ENCODE results near the gene TTBK2.

The TTBK2 gene

DNA sequence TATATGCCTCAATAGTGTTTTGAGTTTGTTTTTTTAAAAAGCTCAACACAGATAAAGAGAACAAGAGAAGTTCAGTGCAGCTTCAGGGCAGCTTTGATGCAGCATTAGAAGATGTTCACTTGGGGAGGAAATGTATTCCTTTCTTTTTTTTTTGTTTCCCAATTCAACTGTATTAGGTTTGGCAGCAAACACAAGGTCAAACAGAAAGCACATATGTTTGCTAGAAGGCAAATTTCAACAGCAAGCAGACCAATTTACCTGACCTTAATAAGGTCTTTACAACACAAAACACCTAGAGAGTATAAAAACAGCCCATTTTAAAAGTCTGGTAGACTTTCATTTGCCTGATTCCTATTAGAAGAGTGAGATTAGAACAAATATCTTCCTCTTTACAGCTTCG is 176.4 kb downstream of the TTBK2 start:
- no peak for DNase-seq (ENCODE audit: low read depth in 1 of 2, low spot score in 1 of 2)
- TF ChIP-seq POLR2AphosphoS5 (IDR thresholded peaks at IDR 0.05; ENCODE audit: low read depth) (no peak), REST (IDR thresholded peaks at IDR 0.05; ENCODE audit: insufficient replicate concordance, low read depth) (no peak), GABPA (IDR thresholded peaks at IDR 0.05; ENCODE audit: low read depth) (no peak), SPI1 (IDR thresholded peaks at IDR 0.05; ENCODE audit: borderline replicate concordance, low read depth) (no peak)
- TF ChIP-seq, protein P1, sequence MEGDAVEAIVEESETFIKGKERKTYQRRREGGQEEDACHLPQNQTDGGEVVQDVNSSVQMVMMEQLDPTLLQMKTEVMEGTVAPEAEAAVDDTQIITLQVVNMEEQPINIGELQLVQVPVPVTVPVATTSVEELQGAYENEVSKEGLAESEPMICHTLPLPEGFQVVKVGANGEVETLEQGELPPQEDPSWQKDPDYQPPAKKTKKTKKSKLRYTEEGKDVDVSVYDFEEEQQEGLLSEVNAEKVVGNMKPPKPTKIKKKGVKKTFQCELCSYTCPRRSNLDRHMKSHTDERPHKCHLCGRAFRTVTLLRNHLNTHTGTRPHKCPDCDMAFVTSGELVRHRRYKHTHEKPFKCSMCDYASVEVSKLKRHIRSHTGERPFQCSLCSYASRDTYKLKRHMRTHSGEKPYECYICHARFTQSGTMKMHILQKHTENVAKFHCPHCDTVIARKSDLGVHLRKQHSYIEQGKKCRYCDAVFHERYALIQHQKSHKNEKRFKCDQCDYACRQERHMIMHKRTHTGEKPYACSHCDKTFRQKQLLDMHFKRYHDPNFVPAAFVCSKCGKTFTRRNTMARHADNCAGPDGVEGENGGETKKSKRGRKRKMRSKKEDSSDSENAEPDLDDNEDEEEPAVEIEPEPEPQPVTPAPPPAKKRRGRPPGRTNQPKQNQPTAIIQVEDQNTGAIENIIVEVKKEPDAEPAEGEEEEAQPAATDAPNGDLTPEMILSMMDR (IDR thresholded peaks at IDR 0.05; ENCODE audit: insufficient read depth, low read length) = no peak
- Histone ChIP-seq H3K27me3 (ENCODE audit: insufficient read depth, poor library complexity, severe bottlenecking) (no peaks in the 10 kb centered on the region), H3K4me3 (replicated peaks; ENCODE audit: insufficient read depth, low read length) (no peak overlapping the region), H3K27ac (replicated peaks) (no peak overlapping the region)

- TF ChIP-seq GABPA (IDR thresholded peaks at IDR 0.05; ENCODE audit: low read depth) (no peak), REST (IDR thresholded peaks at IDR 0.05; ENCODE audit: insufficient replicate concordance, low read depth) (no peak), POLR2AphosphoS5 (IDR thresholded peaks at IDR 0.05; ENCODE audit: low read depth) (no peak), SPI1 (IDR thresholded peaks at IDR 0.05; ENCODE audit: borderline replicate concordance, low read depth) (no peak)
- TF ChIP-seq, protein P1 (IDR thresholded peaks at IDR 0.05; ENCODE audit: insufficient read depth, low read length) = no peak
- no peak for DNase-seq (ENCODE audit: low read depth in 1 of 2, low spot score in 1 of 2)
- no peaks in the 10 kb centered on the region for H3K27me3 ChIP-seq (ENCODE audit: insufficient read depth, poor library complexity, severe bottlenecking)
- H3K27ac ChIP-seq (replicated peaks) = no peak overlapping the region
- no peak overlapping the region for H3K4me3 ChIP-seq (replicated peaks; ENCODE audit: insufficient read depth, low read length)
Measured at GRCh38 chr15:42742149-42742548, 178.4 kb downstream of the TTBK2 start.

- TF ChIP-seq SPI1 (IDR thresholded peaks at IDR 0.05; ENCODE audit: borderline replicate concordance, low read depth) = no peak
- no peak overlapping the region for H3K27ac ChIP-seq (replicated peaks)
- no peaks in the 10 kb centered on the region for H3K27me3 ChIP-seq (ENCODE audit: insufficient read depth, poor library complexity, severe bottlenecking)
- DNase-seq (ENCODE audit: low read depth in 1 of 2, low spot score in 1 of 2) = no peak
- H3K4me3 ChIP-seq (replicated peaks; ENCODE audit: insufficient read depth, low read length) = no peak overlapping the region
Measured at GRCh38 chr15:42741710-42742109, 178.9 kb downstream of the TTBK2 start.

DNA sequence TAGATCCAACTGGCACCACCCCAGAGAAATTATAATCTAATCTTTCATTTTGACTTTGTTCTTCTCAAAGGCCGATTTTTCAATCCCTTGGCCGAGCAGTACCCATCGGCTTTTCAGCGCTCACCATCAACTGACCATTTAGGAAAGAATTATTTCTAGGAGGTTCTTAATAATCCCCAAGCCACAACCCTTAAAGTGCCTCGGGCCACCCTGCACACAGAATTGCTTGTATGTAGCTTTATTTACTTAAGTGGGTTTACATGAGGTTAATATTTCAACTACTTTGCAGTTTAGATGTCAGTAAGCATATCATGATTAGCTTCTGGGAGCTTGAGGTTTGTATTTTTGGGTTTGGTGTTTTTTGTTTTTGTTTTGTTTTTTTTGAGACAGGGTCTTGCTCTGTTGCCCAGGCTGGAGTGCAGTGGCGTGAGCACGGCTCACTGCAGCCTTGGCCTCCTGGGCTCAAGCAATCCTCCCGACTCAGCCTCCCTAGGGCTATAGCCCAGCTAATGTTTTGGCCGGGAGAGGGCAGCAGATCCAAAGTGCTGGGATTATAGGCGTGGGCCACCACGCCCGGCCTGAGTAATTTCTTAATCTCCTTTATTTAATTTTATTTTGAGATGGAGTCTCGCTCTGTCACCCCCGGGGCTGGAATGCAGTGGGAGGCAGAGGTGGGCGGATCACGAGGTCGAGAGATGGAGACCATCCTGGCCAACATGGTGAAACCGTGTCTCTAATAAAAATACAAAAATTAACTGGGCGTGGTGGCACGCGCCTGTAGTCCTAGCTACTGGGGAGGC is 182.8 kb downstream of the TTBK2 start:
- no peak for DNase-seq (ENCODE audit: low read depth in 1 of 2, low spot score in 1 of 2)
- peak overlapping the region; percentile 79 for H3K4me3 ChIP-seq (replicated peaks; ENCODE audit: insufficient read depth, low read length)
- H3K27ac ChIP-seq (replicated peaks) = peak overlapping the region; percentile 86
- TF ChIP-seq POLR2AphosphoS5 (IDR thresholded peaks at IDR 0.05; ENCODE audit: low read depth) (no peak), REST (IDR thresholded peaks at IDR 0.05; ENCODE audit: insufficient replicate concordance, low read depth) (no peak), SPI1 (IDR thresholded peaks at IDR 0.05; ENCODE audit: borderline replicate concordance, low read depth) (no peak), GABPA (IDR thresholded peaks at IDR 0.05; ENCODE audit: low read depth) (no peak)
- TF ChIP-seq, protein P1 (IDR thresholded peaks at IDR 0.05; ENCODE audit: insufficient read depth, low read length) = no peak
- no peaks in the 10 kb centered on the region for H3K27me3 ChIP-seq (ENCODE audit: insufficient read depth, poor library complexity, severe bottlenecking)
